HG02759 (cell line): ENCODE results near the gene CTNNA2.

ENCODE experiments used
- ATAC-seq: cut with Tn5 transposase; IDR thresholded peaks from one replicate; pipeline ENCODE4 v1.9.1; 2021; ENCODE audit warnings: mild to moderate bottlenecking, moderate library complexity; ENCODE audit not compliant: unreplicated experiment

The CTNNA2 gene

DNA sequence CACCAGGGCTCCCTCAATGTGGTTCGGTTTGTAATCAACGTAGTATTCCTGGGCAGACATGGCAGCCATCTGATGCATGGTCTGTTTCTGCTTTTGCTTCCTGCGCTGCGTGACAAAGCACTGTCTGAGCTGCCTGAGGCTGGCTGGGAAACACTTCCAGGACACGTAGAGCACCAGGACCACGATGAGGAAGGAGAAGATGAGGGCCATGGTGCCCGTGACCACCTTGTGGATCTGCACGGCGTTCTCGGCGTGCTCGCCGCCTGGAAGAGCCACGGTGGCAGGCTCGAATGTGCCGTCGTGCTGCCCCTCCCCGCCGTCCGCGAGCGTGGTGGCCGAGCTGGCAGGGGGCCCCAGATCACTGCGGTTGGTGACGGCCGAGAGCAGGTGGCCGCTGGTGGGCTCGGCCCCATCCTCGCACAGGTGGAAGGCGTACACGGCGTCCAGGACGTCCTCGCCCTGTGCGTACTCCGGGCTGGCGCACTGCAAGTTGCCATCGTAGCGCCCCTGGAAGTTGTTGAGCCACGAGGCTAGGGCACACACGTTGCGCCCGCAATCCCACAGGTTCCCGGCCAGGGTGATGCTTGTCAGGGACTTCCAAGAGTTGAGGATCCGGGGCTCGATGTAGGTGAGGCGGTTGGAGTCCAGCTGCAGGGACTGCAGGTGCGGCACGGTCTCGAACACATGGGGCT lies 789.6 kb downstream of the CTNNA2 start:
- ATAC-seq = no peak

DNA sequence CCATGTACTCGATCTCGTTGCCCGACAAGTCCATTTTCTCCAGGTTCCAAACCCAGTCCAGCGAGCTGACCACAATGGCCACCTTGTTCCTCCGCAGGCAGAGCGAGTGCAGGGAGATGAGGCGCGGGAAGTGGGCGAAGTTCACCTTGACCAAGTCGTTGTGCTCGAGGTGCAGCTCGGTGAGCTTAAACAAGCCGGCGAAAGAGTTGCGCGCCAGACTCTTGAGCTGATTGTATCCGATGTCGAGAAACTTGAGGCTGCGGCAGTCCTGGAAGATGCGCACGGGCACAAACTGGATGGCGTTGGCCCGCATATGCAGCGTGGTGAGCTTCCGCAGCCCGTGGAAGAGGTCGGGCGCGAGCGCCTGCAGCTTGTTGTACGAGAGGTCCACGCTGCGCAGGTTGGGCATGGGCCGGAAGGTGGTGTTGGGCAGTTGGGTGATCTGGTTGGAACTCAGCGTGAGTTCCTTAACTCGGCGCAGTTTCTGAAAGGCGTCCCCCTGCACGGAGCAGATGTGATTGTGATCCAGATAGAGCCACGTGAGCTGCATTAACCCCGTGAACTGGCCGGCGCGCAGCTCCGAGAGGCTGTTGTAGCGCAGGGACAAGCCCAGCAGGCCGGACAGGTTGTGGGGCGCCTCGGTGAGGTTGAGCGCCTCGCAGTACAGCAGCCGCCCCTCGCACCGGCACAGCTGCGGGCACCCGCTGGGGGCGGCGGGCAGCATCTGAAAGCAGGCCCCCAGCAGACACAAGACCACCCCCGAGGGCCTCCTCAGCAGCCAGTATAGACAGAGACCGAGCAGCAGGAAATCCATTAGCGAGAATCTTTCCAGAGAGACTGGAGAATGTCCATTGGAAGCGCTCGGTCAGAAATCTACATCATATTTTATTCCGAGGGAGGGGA lies 790.4 kb downstream of the CTNNA2 start:
- no peak for ATAC-seq

DNA sequence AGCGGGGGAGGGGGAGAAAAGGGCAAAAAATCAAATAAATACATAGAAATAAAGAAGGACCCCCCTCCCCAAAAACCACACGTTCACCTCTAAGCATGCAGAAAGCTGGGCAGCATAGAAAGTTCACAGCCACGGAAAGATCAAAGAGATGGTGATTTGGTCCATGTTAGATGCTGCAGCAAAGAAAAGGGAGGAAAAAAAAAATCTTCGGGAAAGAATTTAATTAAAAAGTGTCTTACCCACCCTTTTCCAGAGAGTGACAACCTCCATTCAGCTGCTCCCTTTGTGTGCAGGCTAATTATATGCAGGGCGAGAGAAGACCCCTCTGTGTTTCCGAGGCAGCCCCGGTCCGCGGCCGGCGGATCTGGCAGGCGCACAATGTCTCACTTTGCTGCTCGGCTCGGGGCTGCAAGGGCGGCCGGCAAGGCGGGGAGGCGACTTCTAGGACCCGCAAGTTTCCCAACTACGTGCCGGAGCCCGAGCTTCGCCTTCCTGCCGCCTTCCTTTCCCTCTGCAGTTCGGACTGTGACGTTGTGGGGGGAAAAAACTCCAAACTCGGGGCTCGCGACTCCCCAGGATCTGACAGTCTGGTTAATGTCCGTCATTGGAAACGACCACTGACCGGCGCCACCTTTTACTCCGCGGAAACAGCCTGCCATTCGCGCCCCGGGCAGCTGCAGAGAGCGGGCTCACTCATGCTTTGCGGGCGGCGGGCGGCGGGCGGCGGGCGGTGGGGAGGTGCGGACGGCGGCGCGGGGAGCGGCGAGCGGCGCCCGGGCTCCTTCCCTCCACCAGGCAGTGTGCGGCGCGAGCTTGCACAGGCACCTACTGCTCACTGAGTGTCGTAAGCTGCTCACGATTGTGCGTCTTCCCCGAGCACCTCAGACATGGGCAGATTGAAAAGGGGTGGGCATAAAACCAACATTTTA lies 791.3 kb downstream of the CTNNA2 start, which contains the start of gene LRRTM1:
Gene LRRTM1, minus strand, starts transcription at position 844 of the 929 bp plus-strand sequence. CDS start 933 bp downstream, outside the sequence.
- no peak for ATAC-seq

DNA sequence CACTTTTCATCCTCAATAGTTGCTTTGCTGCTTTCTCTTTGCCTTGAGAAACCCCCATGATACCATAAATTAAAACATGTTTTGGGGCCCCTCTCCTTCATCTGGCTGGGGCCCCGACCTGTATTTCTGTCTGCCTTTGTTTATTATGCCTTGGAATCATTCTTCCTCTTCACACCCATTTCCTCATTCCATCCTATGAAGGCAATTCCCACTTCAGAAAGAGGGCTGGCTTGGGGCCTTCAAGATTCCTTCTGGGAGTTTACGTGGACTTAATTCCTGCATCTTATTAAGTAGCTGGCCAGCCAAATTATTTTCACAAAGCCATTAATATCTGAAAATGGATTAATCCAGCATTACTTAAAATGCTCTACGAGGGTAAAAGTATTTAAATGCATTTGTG lies 798.5 kb downstream of the CTNNA2 start:
- ATAC-seq = no peak

DNA sequence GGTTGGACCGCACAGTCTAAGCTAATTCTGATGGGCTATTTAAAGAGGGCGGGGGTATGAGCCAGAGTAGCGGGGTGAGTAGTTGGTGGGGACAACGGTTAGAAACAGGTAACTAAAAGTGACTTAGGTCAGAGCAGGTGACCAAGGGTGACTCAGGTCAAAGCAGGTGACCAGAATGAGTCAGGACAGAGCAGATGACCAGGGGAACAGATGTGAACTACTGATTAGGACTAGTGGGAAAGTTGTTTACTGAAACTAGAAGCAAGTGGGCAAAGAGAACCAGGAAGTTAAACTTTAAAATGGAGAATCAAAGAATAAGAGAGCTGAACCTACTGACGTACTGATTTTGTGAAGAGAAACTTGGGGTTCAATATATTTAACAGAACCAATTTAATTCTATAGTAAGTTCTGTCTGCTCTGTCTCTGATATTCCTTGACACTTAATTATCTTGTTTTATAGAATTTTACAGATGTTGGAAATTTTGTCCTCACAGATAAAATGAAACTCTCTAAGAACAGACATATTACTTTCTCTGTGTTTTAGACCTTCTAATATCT lies 799.5 kb downstream of the CTNNA2 start:
- ATAC-seq = no peak

DNA sequence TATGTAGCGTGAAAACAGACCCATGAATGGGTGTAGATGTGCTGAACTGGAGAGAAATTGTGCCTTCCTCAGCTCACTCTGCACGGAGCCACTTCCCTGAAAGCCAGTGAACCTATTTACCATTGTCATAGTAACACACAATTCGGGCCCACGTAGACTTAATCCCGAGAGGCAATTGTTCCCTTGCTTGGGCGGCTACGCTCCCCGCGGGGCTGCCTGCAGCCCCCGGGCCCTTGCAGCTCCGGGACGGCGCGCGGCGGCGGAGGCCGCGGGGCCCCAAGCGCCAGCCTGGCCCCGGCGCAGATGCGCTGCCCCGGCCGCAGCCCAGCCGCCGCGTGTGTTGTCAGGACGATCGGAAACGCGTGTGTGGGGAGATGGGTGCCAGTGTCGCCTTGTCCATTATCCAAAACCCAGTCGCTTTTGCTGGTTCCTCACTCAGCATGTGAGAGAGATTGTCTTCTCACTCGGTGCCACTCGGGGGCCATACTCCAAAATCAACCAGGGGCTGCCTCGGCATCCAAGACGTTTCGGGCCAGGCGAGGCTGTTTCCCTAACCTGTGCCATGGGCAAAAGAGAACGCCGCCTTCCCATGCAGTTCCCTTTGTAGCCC lies 809.6 kb downstream of the CTNNA2 start:
- ATAC-seq = no peak

DNA sequence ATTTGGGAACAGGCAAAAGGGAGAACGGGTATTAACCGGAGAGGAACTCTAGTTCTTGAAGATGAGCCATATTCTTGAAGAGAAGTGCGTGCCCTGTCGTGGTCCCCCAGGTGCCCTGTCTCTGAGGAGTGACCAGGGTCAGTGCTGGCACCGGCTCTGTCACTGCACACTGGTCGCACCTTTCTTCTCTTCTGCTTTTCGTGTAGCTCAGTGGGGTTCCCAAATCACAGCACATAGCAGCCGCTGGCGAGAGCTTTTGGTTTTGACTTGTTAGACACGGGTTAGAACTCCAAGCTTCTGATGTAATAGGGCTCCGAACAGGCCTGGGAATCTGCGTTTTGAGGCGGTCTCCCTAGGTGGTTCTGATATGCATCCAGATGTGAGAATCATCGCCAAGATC lies 810.1 kb downstream of the CTNNA2 start:
- no peak for ATAC-seq

DNA sequence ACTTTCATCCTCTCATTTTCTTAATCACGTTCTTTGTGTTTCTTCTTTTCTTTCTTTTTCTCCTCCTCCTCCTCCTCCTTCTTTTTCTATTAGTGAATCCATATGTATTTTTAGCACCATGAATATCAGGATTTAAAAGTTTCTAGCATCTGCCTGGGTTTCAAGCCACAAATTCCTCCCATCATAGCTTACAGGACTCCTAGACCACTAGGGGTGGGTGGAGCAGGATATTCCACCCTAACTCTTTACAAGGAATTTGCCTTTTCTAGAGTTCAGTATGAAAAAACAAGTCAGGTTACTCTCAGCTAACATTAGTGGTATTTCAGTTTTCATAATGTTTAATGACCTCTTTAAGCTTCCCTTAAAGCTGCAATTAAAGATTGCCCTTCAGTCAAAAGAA lies 810.8 kb downstream of the CTNNA2 start:
- no peak for ATAC-seq

DNA sequence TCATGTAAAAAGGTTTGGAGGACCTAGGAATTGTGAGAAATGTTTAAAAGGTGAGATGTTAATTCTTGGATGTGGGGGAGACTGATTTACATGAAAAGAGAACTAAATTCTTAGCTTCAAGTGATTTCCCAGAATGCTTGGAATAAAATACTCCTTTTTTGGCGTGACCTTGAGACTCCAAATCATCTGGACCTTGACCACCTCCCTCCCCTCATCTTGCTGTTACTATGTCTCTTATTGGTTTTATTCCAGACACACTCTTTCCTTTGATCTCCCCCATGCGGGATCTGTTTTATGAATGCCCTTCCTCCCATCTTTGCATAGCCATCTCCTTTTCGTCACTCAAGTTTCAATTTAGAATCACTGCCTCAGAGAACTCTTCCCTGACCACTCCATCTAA lies 811.7 kb downstream of the CTNNA2 start:
- no peak for ATAC-seq

DNA sequence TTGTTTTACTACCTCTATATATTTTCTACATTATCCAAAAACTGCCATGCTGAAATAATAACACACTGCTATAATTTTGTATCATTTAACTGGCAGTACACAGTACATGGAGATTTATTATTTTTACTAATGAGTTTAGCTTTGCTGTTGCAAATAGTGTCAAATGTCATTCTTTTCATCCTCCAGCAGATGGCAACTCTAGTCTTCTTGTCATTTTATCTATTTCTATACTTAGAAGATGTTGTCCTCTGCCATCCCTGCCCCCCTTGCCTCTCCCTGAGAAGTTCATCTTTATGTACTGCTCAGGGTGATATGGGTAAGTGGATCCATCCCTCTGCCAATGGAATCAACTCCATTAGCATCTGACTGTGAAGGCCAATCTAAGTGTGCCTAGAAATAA lies 813.4 kb downstream of the CTNNA2 start:
- no peak for ATAC-seq

DNA sequence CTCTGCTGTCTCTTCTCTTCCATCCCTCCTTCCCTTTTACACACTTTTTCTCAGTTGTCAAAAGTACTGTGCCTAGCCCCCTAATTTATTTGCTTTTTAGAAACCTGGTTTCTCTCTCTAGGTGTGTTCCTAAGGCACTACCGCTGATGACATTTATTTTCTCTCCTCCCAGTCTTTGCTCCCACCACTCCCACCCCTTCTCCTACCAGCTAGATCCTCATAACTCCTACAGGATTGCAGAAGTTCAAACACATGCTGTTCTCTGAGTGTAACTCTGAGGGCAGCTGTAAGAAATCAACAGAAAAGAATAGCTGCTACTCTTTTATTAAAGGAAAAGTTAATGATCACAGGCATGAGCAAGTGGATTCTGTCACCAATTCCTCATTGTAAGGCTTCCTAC lies 814.0 kb downstream of the CTNNA2 start:
- ATAC-seq = no peak

DNA sequence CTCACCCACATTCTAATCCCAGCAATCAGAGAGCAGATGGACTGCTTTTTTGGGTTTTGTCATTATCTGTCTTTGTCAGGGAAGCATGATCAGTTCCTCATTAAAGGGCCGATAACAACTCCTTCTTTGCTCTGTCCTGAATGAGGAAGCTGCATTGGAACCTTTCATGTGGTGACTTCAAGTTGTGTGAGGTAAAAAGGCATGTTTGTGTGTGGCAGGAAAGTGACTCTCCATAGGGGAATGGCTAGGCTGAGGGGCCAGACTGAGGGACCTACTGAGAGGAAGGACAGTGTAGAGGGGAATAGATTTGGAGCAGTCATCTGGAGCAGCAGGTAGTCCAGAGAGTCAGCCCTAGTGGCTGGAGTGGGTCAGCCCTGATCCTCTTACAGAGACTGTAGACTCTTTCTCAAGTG lies 815.3 kb downstream of the CTNNA2 start:
- ATAC-seq = no peak

DNA sequence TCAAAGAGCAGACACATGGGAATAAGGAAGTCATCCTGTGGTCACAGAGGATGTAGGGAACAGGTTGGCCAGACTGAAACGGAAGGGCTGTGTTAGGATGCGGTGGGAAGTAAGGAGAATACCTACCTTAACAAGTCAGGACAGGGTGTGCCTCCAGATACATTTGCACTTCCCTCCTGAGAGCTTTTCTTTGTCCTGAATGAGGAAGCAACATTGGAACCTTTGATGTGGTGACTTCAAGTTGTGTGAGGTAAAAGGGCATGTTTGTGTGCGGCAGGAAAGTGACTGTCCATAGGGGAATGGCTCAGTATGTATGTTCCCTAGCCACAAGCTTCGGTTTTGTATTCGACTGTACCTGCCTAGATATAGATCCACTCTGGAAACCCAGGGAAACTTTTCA lies 816.6 kb downstream of the CTNNA2 start:
- ATAC-seq = no peak

DNA sequence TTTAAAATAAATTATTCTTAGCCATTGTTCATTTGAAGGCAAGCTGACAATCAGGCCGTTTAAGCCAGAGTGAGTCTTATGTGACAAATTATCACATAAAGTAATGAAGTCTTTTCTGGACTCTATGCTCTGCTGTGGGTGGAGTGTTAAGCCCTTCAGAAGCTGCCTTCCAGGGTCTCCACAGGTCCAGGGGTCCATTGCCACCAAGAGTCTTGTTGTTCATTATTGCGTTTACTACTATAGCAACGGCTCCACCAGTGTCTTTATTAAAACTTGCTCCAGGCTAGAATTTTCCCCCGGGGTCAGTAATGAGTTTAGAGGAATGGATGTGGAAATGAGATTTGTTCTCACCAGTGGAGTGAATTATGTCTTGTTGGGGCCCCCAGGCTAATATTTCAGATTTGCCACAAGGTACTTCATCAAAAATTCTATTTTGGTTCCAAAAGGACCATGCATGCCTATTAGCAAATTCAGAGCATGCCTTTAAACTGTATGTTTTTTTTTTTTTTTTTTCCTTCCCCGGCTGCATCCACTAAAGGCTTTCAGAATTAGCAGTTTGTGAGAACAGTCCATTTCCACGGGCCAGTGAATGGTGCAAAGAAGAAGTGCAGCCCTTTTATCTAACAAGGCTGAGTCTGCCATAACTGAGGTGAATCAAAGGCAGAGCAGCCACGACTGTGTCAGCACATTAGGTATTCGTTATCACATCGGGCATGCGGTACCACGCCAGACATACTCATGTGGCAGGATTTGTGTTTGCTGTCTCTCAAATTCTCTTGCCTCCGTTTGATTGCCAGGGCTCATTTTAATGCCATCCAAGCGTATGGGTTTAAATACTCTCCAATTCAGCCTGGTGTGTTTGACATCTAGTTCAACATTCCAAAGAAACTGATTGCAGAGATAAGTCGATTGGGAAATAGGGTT lies 817.9 kb downstream of the CTNNA2 start:
- no peak for ATAC-seq

DNA sequence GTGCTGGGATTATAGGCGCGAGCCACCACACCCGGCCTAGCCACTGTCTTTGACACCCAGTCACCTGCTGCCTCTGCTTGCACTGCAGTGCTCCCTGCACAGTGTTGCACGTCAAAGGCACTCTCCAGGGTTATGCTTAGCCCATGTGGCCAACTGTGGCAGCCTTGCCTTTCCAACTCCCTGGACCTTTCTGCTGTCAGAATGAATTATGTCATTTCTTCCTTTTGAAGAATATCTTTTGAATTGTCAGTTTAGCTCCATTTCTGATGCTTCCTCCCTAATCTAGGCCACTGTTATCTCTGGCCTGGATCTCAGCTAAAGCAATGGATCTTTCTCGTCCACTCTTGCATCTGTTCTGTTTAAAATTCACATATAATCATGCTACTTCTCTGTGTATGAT lies 821.0 kb downstream of the CTNNA2 start:
- ATAC-seq = no peak

DNA sequence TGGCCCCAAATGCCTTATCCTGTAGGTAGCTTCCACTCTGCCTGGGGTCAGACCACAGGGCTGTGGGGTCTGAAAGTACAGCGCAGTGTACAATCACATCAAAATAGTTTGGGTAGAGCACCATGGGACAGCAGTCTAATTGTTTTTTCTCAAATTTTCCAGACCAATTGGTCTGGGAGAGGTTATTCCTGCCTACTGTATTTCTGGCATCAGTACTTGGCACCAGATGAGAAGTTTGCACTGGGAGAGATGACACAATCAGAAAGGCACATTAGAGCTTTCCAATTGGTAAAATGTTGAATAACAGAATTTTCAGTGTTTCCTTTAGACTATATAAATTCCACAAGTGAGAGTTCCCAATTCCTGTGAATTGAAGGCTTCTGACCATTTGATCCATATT lies 822.6 kb downstream of the CTNNA2 start:
- no peak for ATAC-seq

DNA sequence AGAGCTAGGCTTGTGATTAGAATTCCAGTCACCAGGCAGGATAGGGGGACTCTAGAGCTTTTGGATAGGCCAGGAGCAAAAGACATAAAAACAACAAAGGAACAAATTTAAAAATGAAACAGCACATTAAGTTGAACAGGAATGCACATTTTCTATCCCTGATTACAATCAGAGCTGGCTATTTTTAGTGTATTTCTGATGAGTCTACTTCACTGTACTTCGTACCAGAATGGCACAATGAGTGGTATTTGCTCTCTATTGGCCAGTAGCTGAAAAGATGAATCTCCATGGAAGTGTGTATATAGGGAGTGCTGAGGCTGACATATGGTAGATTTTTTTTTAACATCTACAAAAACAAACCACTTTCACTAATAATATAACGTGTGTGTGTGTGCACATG lies 825.9 kb downstream of the CTNNA2 start:
- no peak for ATAC-seq

DNA sequence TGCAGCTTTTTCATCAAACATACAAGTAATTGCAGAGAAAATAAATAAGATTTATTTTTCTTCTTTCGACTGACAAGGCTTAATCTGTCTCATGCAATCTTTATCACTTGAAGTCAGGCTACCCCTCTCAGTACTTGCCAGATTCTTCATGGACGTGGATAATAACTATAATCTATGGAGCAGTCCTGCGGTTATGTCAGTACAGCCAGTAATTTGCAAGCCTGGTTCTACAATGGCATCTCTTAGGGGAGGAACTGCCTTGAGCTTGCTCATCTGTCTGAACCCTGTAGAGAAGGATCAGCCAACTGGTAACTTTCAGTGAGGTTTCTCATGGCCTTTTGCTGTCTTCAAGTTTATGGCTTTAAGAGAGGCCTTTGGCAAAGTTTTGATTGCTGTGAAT lies 827.2 kb downstream of the CTNNA2 start:
- ATAC-seq = no peak

DNA sequence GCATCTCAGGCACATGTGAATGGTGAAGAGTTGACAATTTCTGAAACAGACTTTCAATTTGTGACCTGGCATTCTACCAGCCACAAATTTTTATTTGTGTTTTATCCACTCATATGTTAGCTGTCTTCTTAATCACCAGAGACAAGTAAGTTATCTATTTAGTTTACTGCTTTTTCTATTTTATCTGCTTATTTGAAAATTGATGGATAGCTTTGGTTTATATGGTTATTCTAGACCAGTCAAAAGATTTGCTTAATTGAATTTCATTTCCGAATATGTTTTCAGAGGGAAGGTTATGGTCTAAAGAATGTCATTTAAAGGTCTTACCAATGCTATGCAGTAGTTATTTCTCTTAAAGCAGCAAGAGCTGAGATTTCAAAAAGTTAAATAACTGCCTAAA lies 835.2 kb downstream of the CTNNA2 start:
- no peak for ATAC-seq
